Fibroblast of lung (primary cell): ENCODE results near the gene SDHAF1. TPM values are rescaled to one million over a fixed set of nuclear protein-coding genes. Genes with fewer than 3 reads are reported as not detected.

ENCODE experiments used
- DNase-seq, 2 donors: peaks; one replicate each; pipeline versions ENCODE4 v3.0.0 to v3.0.0-alpha.2; 2010; ENCODE audit warnings: low read depth in 2 of 2
- H2AFZ ChIP-seq: 2 replicates; pipeline ENCODE4 v1.5.1; 2012; ENCODE audit warnings: low read length, control low read depth, inconsistent platforms
- H3K27ac ChIP-seq: 2 replicates; pipeline ENCODE4 v1.5.1; 2011; ENCODE audit warnings: low read length, control low read depth; ENCODE audit not compliant: insufficient read depth
- H3K27me3 ChIP-seq: 2 replicates; pipeline ENCODE4 v1.5.1; 2011; ENCODE audit warnings: mild to moderate bottlenecking, low read length; ENCODE audit not compliant: control insufficient read depth, insufficient read depth
- H3K36me3 ChIP-seq: 2 replicates; pipeline ENCODE4 v1.5.1; 2011; ENCODE audit warnings: low read length; ENCODE audit not compliant: control insufficient read depth, insufficient read depth
- H3K4me1 ChIP-seq: 2 replicates; pipeline ENCODE4 v1.5.1; 2011; ENCODE audit warnings: low read length; ENCODE audit not compliant: control insufficient read depth, insufficient read depth; ENCODE audit errors: extremely low read depth
- H3K4me2 ChIP-seq: 2 replicates; pipeline ENCODE4 v1.5.1; 2011; ENCODE audit warnings: low read length, control low read depth; ENCODE audit not compliant: insufficient read depth; ENCODE audit errors: extremely low read depth
- H3K4me3 ChIP-seq, 4 experiments: fragments of 200-600 bp in 1 of 4; sonication (generic) in 1 of 4; replicated peaks in 1 of 4; 2 replicates each; pipeline ENCODE4 v1.5.1; 2011 to 2016; ENCODE audit warnings: low read length in 4 of 4, low read depth in 3 of 4, mild to moderate bottlenecking in 3 of 4, control low read depth in 2 of 4, inconsistent platforms in 1 of 4, mixed read lengths in 1 of 4; ENCODE audit not compliant: insufficient read depth in 1 of 4; ENCODE audit errors: control extremely low read depth in 1 of 4
- H3K79me2 ChIP-seq: 2 replicates; pipeline ENCODE4 v1.5.1; 2012; ENCODE audit warnings: mild to moderate bottlenecking, low read length, inconsistent platforms; ENCODE audit not compliant: control insufficient read depth, insufficient read depth
- H3K9ac ChIP-seq: 2 replicates; pipeline ENCODE4 v1.5.1; 2011; ENCODE audit warnings: mild to moderate bottlenecking, low read length, control low read depth; ENCODE audit not compliant: insufficient read depth
- H3K9me3 ChIP-seq: 2 replicates; pipeline ENCODE4 v1.5.1; 2012; ENCODE audit warnings: low read depth, low read length; ENCODE audit not compliant: control insufficient read depth, insufficient read depth
- H4K20me1 ChIP-seq: 2 replicates; pipeline ENCODE4 v1.5.1; 2011; ENCODE audit warnings: low read length; ENCODE audit not compliant: control insufficient read depth, insufficient read depth; ENCODE audit errors: extremely low read depth
- EZH2 ChIP-seq: IDR thresholded peaks from 2 replicates; pipeline ENCODE4 v1.5.1; 2012; ENCODE audit warnings: low read length, control low read depth, mild to moderate bottlenecking; ENCODE audit errors: missing control alignments
- polyA plus RNA-seq, 2 donors: library from polyadenylated mRNA; depleted of rRNA in 1 of 2; stranded (reverse) in 1 of 2; unstranded in 1 of 2; fragments of >200 nt; gene quantifications; 2 replicates each; pipeline ENCODE4 v1.2.1, GENCODE V29; 2011 to 2012; ENCODE audit warnings: missing spikeins in 1 of 2
- total RNA-seq: library from RNA; depleted of rRNA; stranded (reverse); fragments of >200 nt; gene quantifications from 2 replicates; pipeline ENCODE4 v1.2.1, GENCODE V29; 2014
- TF ChIP-seq, protein P1 (sequence below), 2 donors: IDR thresholded peaks in 1 of 2; conservative IDR thresholded peaks in 1 of 2; 1 replicate in 1 of 2; 2 replicates in 1 of 2; pipeline ENCODE4 v1.5.1; 2011 to 2012; ENCODE audit warnings: low read length in 2 of 2, control low read depth in 1 of 2, inconsistent platforms in 1 of 2, low read depth in 1 of 2, mild to moderate bottlenecking in 1 of 2

SDHAF1 gene
- total and polyA plus RNA-seq, 2 donors (not counting 1 experiment from before 2014, with no cell fraction given) = 6.4 to 7.8 TPM

DNA sequence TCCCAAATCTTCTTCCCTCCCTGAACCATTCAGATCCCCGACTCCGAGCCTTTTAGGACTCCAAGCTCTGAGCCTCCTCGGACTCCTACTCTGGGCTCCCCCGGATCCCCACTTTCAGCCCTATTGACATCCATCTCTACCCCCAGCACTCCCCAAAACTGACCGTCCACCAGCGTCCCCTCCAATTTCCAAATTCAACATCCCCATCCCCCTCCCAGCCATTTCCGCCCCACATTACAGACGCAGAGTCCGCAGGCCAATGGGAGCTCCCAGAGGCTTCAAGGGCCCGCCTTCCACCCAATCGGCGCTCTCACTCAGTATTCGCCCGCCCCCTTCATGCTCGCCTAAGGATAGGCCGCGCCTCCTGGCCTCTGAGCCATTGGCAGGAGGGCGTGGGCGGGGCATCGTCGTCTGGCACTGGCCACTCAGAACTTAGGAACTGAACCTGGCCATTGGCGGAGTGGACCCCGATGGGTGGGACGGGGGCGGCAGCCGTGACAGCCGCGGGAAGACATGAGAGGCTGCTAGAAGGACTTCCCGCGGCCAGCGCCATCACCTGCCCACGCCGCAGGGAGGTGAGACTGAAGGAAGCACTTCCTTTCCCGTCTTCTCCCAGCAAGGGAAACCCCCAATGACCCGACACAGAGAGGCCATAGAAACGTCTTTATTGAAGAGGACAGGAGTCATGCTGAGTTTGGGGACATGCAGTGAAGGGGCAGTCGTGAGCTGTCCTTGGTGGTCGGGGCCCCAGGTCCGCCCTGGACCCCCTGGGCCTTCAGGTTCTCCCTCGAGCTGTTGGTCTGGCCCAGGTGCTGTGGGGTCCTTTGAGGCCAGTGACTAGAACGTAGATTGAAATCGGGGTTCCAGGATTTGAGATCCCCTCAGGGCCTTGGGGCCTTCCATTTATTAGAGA, 19.3 kb downstream of the SDHAF1 start, which contains the start of gene ALKBH6:
ALKBH6 (minus strand) TSS at position 202 of the 913 bp plus-strand sequence. CDS start 816 bp downstream, outside the sequence.
- peak; percentile 97 to 98 for DNase-seq
- Histone ChIP-seq H3K4me1 (peaks cover 12% of the 10 kb centered on the region), H3K36me3 (peaks cover 19% of the 10 kb centered on the region), H4K20me1 (no peaks in the 10 kb centered on the region), H3K9ac (peak within 1 kb of the TSS; percentile 78), H2AFZ (peak within 1 kb of the TSS; percentile 86), H3K4me2 (peak within 1 kb of the TSS; percentile 98), H3K9me3 (no peaks in the 10 kb centered on the region), H3K27me3 (no peaks in the 10 kb centered on the region), H3K4me3 (peak within 1 kb of the TSS; percentile 85 to 97 (median 87)), H3K79me2 (peaks cover 4% of the 10 kb centered on the region), H3K27ac (peak within 1 kb of the TSS; percentile 78)
- no peak for TF ChIP-seq EZH2
- TF ChIP-seq, protein P1, sequence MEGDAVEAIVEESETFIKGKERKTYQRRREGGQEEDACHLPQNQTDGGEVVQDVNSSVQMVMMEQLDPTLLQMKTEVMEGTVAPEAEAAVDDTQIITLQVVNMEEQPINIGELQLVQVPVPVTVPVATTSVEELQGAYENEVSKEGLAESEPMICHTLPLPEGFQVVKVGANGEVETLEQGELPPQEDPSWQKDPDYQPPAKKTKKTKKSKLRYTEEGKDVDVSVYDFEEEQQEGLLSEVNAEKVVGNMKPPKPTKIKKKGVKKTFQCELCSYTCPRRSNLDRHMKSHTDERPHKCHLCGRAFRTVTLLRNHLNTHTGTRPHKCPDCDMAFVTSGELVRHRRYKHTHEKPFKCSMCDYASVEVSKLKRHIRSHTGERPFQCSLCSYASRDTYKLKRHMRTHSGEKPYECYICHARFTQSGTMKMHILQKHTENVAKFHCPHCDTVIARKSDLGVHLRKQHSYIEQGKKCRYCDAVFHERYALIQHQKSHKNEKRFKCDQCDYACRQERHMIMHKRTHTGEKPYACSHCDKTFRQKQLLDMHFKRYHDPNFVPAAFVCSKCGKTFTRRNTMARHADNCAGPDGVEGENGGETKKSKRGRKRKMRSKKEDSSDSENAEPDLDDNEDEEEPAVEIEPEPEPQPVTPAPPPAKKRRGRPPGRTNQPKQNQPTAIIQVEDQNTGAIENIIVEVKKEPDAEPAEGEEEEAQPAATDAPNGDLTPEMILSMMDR (conservative IDR thresholded peaks at IDR 0.05 in 1 of 2, IDR thresholded peaks at IDR 0.05 in 1 of 2; ENCODE audit: low read depth in 1 of 2, low read length in 2 of 2) = no peak

DNA sequence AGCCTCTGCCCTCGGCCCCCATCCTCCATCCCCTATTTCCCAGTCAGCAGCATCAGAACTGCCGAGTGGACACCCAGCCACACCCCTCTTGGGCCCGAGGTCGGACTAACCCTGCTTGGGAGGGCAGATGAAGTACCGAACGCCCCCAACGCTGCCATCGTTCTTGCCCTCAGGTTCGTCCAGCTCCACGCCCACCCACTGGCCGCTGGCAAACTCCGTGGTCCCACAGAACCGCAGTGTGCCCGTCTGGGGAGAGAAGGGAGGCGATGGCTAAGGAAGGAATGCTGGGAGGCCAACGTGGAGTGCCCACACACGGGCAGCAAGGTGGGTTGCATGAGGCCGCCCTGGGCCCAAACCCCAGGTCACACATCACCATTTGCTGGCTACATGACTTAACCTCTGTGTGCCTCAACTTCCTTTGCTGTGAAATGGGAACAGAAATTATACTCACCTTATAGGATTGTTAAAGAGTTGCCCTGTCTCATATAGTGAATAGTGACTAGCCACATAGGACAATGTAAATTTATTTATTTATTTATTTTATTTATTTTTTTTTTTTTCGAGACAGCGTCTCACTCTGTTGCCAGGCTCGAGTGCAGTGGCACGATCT, 24.2 kb downstream of the SDHAF1 start:
- peaks cover 25% of the 10 kb centered on the region for H3K36me3 ChIP-seq
- no peak for TF ChIP-seq EZH2
- TF ChIP-seq, protein P1 (conservative IDR thresholded peaks at IDR 0.05 in 1 of 2, IDR thresholded peaks at IDR 0.05 in 1 of 2; ENCODE audit: low read depth in 1 of 2, low read length in 2 of 2) = no peak

DNA sequence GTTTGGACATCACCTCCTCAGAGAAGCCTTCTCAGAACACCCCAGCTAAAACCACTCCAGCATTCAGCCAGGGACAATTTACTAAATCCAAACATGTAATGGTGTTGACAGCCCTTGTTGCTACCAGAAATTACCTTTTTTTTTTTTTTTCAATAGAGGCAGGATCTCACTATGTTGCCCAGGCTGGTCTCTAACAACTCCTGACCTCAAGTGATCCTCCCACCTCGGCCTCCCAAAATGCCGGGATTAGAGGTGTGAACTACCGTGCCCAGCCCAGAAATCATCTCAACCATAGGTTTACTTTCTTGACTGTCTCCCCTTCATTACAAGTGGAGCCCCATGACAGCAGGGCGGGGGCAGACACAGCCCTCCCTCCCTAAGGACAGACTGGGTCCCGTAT, 28.4 kb downstream of the SDHAF1 start:
- H3K36me3 ChIP-seq = peaks cover 27% of the 10 kb centered on the region

More for the DNA sequence above, 24.2 kb downstream of the SDHAF1 start:
- H3K9ac ChIP-seq = no peak overlapping the region
- H3K27me3 ChIP-seq = no peaks in the 10 kb centered on the region
- no peak overlapping the region for H2AFZ ChIP-seq
- peaks cover 6% of the 10 kb centered on the region for H3K4me1 ChIP-seq
- no peaks in the 10 kb centered on the region for H3K9me3 ChIP-seq
- no peak overlapping the region for H3K27ac ChIP-seq
- H4K20me1 ChIP-seq = no peaks in the 10 kb centered on the region
- H3K79me2 ChIP-seq = no peaks in the 10 kb centered on the region
- H3K4me2 ChIP-seq = no peak overlapping the region
- H3K4me3 ChIP-seq = no peak overlapping the region
- DNase-seq = no peak

More for the DNA sequence above, 28.4 kb downstream of the SDHAF1 start:
- TF ChIP-seq, protein P1 (conservative IDR thresholded peaks at IDR 0.05 in 1 of 2, IDR thresholded peaks at IDR 0.05 in 1 of 2; ENCODE audit: low read depth in 1 of 2, low read length in 2 of 2) = no peak
- no peak for TF ChIP-seq EZH2
- Histone ChIP-seq H3K4me2 (no peak overlapping the region), H3K79me2 (no peaks in the 10 kb centered on the region), H3K27me3 (no peaks in the 10 kb centered on the region), H3K4me3 (no peak overlapping the region), H3K4me1 (no peaks in the 10 kb centered on the region), H2AFZ (no peak overlapping the region), H3K9ac (no peak overlapping the region), H3K27ac (no peak overlapping the region), H3K9me3 (no peaks in the 10 kb centered on the region), H4K20me1 (no peaks in the 10 kb centered on the region)
- DNase-seq = no peak
